Measurements from ENCODE around the gene DOK4.

DOK4 gene

DNA sequence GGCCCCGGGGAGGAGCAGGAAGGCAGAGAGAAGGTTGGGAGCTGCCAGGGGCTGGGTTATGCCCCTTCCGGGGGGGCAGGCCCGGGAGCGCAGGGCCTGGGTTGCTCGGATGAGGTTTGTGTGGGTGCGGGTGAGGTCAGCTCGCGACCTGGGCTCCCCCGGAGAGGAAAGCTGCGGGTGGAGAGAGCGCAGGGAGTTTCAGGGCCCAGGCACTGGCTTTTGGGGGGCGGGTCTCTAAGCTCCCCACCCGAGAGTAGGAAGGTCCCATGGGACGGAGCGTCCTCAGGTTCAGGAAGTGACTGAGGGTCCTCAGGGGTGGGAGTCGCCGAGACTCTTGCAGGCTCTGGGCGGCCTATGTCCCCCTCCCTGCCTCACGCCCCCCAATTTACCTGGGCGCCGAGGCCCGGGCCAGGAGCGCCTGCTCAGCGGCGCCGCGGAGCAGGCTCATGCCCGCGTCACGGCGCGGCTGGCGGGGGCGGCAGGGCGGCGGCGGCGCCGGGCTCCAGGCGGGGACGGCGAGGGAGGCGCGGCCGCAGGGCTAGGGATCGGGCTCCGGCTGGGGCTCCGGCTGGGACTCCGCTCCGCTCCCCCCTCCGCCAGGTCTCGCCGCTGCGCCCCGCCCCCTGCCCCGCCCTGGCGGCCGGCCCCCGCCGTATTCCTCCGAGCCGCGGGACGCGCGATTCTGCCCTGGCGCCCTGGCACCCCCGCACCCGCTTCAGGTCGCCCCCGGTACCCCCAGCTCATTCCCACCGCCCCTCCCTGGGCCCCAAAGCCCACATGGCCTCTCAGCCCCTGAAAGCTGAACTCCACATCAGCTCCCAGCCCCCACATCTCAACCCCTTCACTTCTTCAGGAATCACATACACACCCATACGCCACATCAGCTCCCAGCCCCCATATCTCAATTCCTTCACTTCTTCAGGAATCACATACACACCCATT, at the start of gene DOK4:
TSS of gene DOK4 (minus strand) at position 578 of the 942 bp plus-strand sequence. CDS start 6,986 bp downstream, outside the sequence.
- DNase-seq, result peak; percentile 87 to 88

- DNase-seq, result peak; percentile 93 to 94
Measured at GRCh38 chr16:57535680-57536305, 49.5 kb upstream of the DOK4 start.

DNA sequence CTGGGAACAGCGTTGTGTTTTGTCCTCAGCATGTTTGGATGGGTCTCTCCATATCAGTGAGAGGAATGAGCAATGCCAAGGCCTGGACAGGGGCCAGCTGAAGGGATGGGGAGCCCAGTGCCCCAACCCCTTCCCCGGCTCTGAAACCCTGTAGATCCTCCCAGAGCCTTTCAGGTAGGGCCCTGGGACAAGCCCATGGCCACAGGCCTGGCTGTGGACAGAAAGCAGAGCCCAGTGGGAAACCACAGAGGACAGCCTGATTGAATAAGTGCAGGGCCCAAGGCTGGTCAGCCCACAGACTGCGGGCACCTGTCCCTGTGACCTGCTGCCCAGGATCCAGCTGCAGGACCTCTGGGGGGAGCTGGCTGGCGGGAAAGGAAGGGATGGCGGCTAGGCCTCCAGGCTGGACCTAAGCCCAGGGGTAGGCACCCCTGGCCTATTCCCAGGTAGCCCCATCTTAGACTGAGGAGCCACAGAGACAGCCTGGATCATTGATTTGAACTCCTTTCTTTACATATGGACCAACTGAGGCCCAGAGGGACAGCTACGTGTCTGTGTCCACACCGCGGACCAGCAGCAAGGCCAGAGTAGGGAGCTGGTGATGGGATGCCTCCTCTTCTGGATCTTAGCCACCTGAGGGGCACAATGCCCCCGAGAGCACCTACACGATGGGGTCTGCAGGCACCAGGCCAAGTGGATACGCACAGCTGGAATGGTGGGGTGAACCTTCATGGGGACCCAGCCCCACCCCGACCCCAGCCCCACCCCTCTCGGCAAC, 48.8 kb upstream of the DOK4 start:
- no peak for DNase-seq

DNA sequence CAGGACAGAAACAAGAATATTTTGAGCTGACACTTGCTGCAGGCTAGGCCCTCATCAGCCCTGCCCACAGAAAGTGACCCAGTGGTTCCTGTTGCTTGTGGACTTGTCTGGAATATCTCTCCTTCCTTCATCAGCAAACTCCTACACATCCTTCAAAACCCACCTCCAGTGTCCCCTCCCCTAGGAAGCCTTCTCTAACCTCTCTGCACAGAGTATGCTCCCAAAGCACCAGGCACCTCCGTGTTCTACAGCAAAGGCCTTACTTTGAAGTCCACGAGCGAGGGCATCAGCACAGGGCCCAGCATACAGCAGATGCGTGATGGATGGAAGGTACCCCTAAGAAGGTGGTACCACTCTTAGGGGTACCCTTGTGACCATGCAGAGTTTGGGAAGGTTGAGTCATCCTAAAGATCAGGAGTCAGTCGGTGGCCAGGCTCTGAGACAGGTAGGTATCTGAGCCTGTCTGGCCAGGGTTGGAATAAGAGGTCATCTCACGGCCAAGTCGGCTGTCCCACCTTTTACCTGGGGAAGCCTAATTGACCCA, 48.1 kb upstream of the DOK4 start:
- no peak for DNase-seq

GRCh38 chr16:57533431-57534336, 47.4 kb upstream of the DOK4 start:
- no peak for DNase-seq

DNA sequence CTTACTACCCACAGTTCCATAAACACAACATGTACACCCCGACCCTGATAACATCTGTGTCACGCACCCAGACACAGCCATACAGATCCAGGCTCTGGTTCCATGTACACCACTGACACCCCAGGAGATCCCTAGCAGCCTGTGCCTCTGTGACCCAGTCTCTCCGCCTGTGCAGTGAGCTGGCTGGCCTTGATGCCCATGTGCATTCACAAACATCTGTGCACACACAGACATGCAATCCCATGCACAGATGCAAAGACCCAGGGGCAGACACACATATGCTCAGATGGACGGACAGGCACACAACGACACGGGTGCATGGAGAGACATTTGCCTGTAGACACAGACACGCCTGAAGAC, 46.0 kb upstream of the DOK4 start:
- DNase-seq, result no peak

DNA sequence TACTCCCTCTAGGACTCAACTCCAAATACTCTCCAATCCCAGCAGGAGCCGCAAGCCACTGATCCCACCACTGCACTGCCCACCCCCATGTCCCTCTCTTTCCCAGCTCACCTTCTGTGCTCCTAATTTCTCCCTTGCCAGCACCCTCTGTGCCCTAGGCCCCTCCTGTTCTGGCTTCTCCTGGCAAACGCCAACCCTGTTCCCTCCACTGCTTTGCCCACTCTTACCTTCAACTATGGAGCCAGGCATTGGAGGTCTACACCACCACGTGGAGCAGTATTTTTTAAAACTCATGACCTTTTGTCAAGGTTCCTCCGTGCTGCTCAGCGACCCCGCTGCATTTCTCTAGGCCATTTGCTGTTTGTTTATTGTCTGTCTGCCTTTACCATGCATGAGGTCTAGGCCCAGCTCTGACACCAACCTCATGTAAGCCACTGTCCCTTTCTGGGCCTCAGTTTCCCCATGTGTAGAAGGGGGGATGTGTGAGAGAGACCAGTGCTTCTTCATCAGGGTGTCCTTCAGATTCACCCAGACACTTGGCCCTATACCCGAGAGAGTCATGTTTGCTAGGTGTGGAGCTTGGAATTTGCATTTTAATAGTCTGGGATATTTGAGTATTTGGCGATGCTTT, 45.5 kb upstream of the DOK4 start:
- no peak for DNase-seq

DNA sequence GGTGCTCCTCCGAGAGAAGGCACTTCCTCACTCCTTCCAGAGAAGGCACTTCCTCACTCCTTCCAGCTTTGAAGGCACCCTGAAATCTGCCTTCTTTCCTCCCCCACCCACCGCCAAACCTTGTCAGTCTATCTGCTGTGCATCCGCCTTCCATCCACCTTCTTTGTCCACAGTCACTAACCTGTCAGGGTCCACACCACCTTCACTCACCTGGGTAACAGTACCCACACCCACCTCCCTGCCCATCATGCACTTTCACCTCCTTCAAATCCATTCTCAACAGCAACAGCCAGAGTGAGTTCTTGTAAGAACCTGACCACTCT, 44.9 kb upstream of the DOK4 start:
- DNase-seq, result no peak

- DNase-seq, result no peak
Measured at GRCh38 chr16:57530522-57531252, 44.4 kb upstream of the DOK4 start.

DNA sequence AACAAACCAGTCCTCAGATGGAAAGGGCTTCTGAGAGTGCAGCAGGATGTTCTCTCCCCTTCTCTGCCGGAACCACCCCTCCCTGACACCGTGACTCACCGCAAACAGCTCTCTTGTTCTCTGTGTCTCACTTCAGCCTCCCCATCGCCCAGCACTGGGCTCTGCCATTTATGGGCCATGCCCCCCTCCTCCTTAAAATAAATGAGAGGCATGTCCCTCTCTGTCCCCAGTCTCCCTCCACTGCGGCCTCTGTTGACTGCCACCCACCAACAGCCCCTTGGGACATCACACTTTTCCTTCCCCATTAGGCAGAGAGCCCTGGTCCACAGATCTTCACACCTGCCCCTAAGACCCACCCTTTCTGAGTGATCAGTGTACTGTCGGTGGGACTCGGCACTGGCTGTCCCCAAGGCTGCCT, 43.8 kb upstream of the DOK4 start:
- DNase-seq, result peak; percentile 69 to 75

DNA sequence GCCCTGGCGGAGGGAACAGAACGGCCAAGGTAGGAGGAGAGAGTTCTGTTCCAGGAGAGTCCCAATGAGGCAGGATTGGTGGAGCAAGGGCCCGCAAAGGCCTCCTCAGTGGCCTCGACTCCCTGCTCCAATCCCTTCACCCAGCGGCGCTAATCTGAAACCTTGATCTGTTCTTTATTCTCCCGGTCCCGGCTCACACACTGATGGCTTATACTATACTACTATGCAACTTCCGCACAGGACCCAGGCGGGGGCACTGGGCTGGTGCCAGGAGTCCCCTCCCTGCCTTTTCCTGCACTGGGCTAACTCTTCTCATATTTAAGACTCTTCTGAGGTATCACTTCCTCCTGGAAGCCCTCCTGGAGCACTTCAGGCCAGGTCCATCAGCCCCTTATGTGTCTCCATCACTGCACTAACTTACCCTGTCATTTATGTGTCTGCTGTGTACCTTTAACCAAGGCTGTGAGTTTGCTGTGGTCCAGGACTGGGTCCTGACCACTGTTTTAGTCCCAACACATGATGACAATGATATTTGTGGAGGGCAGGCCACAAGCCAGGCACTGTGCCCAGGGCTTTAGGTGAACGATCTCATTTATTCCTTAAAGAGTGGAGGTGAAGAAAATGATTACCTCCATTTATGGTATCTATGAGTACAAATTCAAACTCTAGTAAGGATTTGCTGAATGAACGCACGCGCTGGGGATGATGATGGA, 43.3 kb upstream of the DOK4 start:
- DNase-seq, result no peak

DNA sequence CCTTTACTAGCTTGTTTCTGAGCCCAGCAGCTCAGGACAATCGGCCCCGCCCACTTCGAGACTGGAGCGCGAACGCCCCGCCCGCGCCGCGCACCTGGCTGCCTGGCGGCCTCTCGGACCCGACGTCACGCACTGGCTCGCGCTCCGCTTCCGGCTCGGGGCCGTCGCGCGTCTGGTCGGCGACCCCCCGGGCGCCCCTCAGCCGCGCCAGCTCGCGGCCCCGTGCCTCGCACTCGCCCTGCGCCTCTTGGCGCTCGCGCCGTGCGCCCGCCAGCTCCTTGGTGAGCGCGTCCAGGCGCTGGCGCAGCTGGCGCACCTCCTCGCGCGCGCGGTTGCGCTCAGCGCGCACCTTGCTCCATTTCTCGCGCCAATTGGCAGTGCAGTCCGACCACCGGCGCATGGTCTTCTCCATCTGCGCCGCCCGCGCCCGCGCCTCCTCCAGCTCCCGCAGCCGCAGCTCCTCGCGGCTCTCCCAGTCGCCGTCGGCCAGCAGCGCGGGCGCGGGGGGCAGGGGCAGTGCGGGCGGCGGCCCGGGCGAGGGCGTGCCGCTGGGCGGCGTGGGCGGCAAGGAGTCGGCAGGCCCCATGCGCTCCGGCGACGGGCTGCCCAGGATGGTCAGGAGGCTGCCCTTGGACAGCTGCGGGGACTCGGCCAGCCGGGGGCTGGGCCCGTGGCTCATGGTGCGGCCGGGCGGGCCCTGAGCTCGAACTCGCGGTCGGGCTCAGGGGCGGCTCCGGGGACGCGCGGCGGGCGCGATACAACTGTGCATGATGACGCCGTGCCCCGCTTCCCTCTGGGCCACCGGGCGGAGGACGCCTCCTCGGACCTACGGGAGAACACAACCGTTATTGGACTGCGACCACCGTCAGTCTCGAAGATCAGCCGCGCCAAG, 42.5 kb upstream of the DOK4 start:
- no peak for DNase-seq

GRCh38 chr16:57527610-57528360, 41.5 kb upstream of the DOK4 start:
- DNase-seq, result no peak

DNA sequence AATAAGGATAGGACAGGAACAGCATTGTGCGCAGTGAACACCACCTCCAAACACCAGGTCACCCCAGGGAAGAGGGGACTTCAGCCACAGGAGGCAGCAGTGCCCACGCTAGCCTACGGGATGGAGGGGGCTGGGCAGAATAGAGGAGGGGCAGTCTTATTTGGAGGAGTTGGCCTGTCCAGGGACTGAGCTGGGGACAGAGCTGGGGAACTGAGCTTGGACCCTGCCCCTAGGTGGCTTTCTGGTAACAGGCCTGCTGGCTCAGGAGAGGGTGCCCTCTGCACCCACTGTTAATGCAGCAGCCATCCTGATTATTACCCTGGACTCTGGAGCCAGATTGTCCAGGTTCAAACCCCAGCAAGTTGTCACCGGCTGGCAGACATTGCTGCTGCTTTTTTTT, 40.7 kb upstream of the DOK4 start:
- DNase-seq, result no peak

DNA sequence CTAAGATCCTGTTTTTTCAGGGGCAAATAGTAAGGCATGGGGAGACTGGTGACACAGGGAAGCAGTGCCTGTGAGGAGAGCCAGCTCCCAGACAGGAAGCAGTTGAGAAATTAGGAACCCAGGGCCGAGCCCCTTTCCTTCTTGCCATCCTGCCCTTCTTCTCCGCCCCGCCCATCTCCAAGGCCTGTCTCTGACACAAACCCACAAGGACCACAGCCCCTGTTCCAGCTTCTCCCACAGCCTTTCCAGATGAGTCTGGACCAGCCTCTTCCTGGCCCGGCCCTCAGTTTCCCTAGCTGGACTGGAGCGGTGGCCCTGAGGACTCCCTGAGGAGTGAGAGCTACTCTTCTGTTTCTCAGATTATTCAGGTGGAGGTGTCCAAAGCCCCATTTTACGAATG, 40.2 kb upstream of the DOK4 start:
- DNase-seq, result no peak

DNA sequence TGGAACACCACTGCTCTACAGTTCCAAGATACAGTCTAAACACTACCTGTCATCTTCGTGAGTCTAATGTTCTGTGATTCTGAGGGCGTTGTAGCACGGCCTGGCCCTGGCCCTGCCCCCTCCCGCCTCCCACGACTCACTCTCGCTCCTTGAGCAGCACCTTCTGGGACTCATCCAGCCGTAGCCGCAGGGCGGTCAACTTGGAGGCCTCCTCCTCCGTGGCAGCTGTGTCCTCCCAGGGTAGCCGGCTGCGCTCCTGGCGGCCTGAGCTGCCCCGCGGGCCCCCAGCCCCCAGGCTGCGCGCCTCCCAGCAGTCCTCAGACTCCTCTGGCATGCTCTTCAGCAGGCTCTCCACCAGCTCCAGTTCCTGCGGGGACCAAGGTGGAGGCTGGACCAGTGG, 39.5 kb upstream of the DOK4 start:
- no peak for DNase-seq

DNA sequence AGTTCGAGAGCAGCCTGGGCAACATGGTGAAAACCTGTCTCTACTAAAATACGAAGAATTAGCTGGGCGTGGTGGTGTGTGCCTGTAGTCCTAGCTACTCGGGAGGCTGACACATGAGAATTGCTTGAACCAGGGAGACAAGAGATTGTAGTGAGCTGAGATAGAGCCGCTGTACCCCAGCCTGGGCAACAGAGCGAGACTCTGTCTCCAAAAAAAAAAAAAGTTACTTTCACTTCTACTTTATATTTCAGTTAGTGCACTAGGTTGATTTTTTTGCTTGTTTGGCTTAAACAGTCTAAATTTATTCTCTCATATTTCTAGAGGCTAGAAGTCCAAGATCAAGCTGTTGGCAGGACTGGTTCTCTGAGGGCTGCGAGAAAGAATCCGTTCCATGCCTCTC, 36.7 kb upstream of the DOK4 start:
- no peak for DNase-seq

DNA sequence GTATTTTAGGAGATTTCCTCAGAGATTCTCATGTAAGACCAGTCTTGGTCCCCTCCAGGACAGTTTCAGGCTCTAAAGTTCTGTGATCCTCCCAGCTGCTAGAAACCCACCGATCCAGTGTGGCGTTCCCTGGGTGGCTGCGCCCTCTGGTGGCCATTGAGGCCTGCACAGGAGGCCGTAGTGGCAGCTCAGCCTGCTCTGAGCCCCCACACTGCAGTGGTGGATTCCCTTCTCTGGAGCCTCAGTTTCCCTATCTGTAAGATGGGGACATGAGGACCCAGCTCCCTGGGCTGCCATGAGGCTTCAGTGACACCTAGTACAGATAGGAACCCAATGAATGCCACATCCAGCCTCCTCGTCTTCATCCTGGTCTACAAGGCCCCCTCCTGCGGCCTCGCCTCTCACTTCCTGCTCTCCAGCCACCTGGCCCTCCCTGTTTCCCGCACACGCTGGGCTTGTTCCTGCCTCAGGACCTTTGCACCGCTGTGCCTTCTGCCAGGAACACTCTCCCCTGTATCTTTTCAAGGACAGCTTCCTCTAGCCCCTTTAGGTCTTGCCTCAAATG, 33.6 kb upstream of the DOK4 start:
- peak; percentile 83 to 87 for DNase-seq

Measured in activated CD4-positive, alpha-beta T cell treated with anti-CD3 and anti-CD28 coated beads, Interleukin-2, amount 50 U/mL, for 48 hours (primary cell).